ENCODE measurements around the gene SIN3B. TPM values are rescaled to one million over a fixed set of nuclear protein-coding genes. Genes with fewer than 3 reads are reported as not detected.

SIN3B gene
- total RNA-seq, 1 donor = 19.1 TPM

DNA sequence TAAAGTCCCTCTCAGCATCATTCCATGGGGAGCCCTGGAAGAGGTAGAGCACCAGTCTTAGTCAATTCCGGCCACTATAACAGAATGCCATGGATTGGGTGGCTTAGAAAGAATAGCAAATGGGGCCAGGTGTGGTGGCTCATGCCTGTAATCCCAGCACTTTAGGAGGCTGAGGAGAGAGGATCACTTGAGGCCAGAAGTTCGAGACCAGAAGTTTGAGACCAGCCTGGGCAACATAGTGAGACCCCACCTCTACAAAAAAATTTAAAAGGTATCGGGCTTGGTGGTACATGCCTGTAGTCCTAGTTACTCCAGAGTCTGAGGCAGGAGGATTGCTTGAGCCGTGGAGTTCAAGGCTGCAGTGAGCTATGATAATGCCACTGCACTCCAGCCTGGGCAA lies 25.0 kb upstream of the SIN3B start:
- TF ChIP-seq CTCF (IDR thresholded peaks at IDR 0.05; ENCODE audit: insufficient read depth, low read length) = no peak
- no peak overlapping the region for H3K4me3 ChIP-seq (ENCODE audit: low read depth, low read length)
- DNase-seq (ENCODE audit: low read depth) = no peak

- no peak for DNase-seq (ENCODE audit: low read depth)
- no peak for TF ChIP-seq CTCF (IDR thresholded peaks at IDR 0.05; ENCODE audit: insufficient read depth, low read length)
- H3K4me3 ChIP-seq (ENCODE audit: low read depth, low read length) = no peak overlapping the region
These were observed 21.5 kb upstream of the SIN3B start for GRCh38 chr19:16807549-16808284.

- H3K4me3 ChIP-seq (ENCODE audit: low read depth, low read length) = no peak overlapping the region
- TF ChIP-seq CTCF (IDR thresholded peaks at IDR 0.05; ENCODE audit: insufficient read depth, low read length) = no peak
- DNase-seq (ENCODE audit: low read depth) = peak; percentile 52
These were observed 14.6 kb upstream of the SIN3B start for GRCh38 chr19:16814526-16815100.

DNA sequence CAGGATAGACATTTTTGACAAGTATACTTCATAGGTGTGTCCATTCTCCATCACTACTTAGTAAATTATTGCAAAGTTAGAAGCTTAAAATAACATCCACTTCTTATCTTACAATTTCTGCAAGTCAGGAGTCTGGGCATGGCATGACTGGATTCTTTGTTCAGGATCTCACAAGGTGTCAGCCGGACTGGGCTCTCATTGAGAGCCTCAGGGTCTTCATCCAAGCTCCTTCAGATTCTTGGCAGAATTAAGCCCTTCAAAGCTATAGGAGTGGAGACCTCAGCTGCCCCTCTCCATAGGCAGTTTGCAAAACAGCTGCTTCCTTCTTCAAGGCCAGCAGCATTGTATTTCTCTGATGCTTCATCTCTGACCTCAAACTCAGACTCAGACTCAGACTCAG lies 9.1 kb upstream of the SIN3B start:
- no peak for TF ChIP-seq CTCF (IDR thresholded peaks at IDR 0.05; ENCODE audit: insufficient read depth, low read length)
- no peak overlapping the region for H3K4me3 ChIP-seq (ENCODE audit: low read depth, low read length)
- no peak for DNase-seq (ENCODE audit: low read depth)

DNA sequence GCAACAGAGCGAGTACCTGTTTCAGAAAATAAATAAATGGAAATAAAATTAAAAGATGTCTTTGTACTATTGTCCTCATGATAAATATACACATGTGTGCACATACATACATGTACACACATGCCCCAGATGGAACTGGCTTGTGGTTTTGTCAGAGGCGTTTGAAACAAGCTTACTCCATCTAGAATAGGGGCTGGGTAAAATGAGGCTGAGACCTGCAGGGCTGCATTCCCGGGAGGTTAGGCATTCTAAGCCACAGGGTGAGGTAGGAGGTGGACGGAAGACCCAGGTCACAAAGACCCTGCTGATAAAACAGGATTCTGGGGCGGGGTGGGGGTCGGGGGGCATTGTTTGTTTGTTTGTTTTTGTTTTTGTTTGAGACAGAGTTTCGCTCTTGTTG lies 8.1 kb upstream of the SIN3B start:
- H3K4me3 ChIP-seq (ENCODE audit: low read depth, low read length) = no peak overlapping the region
- TF ChIP-seq CTCF (IDR thresholded peaks at IDR 0.05; ENCODE audit: insufficient read depth, low read length) = no peak

DNA sequence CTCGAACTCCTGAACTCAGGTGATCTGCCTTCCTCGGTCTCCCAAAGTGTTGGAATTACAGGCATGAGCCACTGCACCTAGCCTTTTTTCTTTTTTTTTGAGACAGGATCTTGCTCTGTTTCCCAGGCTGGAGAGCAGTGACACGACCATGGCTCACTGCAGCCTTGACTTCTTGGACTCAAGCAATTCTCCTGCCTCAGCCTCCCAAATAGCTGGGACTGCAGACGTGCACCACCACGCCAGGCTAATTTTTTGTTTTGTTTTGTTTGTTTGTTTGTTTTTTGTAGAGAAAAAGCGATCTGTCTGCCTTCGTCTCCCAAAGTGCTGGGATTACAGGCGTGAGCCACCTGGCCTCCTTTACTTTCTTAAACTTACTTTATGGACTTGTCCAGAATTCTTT lies 6.5 kb upstream of the SIN3B start:
- no peak overlapping the region for H3K4me3 ChIP-seq (ENCODE audit: low read depth, low read length)
- no peak for TF ChIP-seq CTCF (IDR thresholded peaks at IDR 0.05; ENCODE audit: insufficient read depth, low read length)
- no peak for DNase-seq (ENCODE audit: low read depth)

More for the DNA sequence above, 8.1 kb upstream of the SIN3B start:
- DNase-seq (ENCODE audit: low read depth) = no peak
